Cerebellar nuclear complex (tissue), 1 donor: Measurements from ENCODE around the gene ENGASE.

Experiments used
- DNase-seq, 2 experiments: peaks; one replicate each; lab custom pipeline; 2025; lab: John Stamatoyannopoulos, UW

The ENGASE gene

GRCh38 chr17:79114458-79115301, 40.1 kb downstream of the ENGASE start:
- DNase-seq = no peak

DNA sequence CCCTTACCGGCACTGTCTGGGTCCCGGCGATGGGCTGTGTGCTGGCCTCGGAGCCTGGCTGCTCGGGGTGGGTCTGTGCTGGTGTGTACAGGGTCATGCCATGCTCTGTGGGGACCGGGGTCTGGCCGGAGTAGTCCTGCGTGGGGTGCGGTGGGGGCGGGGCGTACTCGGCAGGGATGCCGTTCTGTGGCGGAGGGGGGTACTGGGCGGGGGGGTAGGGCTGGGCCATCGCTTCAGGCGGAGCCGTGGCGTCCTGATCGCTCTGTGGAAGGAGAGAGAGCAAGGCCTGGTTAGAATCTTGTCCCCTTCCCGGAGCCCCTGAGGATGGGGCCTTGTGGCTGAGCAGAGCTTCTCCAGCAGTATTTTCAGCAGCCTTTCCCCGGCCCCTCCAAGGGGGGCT, 40.9 kb downstream of the ENGASE start:
- no peak for DNase-seq

DNA sequence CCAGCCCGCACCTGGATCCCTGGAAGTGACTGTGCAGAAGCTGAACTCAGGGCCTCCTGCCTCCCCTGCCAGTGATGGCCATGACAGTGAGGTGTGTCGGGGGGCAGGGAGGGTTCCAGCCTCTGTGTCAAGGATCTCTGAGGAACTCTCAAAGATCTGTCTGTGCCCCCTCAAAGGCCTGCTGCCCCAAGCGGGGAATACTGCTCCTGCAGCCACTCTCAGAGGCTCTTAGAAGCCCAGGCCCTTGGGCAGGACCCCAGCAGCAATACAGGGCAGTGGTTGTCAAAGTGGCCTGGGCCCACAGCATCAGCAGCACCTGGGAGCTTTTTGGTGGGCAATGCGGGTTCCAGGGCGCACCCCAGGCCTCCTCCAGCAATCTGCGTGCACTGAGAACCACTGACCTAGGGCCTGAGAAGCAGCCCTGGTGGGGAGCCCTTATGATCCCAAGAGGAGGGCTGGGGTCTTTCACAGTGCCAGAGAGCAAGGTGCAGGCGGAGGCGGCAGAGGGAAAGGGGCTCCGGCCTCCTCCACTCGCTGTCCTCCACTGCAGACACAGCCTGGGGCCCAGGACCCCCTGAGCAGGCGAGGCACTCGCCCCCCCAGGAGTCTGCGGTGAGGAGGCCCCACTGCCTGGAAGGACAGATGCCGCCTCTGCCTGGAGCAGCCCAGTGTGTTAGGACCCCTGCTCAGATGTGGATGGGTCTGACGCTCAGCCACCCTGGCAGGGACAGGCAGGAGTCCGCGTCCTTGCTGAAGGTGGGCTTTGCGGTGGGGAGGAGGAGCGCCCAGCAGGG, 42.1 kb downstream of the ENGASE start:
- no peak for DNase-seq

DNA sequence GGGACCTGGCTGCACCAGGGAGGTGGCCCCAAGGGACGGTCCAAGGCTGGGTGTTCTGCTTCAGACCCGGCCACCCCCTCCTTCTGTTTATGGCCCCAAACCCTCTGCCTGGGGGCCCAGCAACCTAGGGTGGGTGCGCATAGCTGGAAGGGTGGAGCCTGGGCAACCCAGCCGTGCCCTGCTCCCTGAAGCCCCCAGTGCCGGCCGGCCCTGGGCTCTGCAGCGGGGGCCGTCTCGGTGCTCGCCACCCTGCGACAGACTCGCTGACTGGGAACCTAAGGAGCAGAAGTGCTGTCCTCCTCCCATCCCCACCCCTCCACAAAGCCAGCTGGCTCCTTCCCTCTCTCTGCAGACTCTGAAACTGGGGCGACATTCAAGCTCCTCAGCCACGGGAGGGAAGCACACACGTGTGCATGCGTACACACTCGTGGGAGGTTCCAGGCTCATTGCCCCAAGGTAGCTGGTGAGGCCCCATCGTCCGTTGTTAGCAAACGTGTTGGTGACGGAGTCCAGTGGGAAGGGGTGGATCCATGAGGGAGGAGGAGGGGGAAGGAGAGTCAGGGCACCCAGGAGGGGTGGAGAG, 43.4 kb downstream of the ENGASE start:
- no peak for DNase-seq

- no peak for DNase-seq
Measured at GRCh38 chr17:79118924-79119323, 44.3 kb downstream of the ENGASE start.

DNA sequence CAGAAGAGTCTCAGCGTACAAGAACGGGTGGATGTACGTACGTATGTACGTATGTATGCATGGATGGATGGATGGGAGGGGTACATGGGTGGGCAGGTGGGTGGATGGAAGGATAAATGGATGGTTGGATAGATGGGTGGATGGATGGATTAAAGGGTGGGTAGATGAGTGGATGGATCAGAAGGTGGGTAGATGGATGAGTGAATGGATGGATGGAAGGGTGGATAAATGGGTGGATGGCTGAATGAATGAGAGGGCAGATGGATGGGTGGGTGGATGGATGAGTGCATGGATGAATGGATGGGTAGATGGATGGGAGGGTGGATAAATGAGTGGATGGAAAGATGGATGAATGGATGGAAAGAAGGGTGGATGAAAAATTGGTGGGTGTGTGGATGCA, 45.6 kb downstream of the ENGASE start:
- DNase-seq = no peak

DNA sequence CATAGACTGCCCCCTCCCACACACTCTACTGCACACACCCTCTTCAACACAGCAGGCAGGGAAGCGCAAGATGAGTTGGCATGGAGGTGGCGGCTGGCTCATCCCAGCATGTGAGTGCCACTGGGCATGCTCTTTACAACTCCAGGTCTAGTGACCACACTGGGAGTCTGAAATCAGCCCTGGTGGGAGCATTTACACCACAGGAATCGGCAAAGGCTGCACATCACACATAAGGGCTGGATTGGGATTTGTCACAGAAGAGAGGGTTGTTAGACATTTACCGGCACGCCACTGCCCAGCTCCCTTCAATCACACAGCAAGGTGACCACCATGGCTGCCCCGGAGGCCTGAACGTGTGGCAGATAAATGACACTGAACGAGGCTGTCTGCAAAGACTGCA, 49.4 kb downstream of the ENGASE start:
- no peak for DNase-seq

- DNase-seq = no peak
Measured at GRCh38 chr17:79124513-79125209, 50.0 kb downstream of the ENGASE start.

GRCh38 chr17:79125503-79125902, 50.9 kb downstream of the ENGASE start:
- DNase-seq = no peak

DNA sequence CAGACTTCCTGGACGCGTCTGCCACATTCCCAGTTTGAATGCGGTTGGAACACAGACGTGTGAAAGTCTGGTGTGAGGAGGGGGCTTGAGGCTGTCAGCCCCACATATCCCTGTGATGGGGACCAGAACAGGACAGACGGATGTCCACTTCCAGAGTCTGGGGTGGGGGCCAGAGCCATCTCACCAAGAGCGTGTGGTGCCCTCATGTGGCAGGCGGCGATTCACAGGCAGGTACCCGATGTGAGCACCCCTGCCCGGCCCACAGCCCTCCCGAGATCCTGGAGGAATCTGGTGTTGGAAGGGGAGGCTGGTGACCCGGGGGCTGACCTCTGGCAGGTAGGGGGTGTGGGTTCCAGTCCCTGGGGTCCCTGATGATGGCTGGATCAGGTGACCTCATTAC, 51.5 kb downstream of the ENGASE start:
- no peak for DNase-seq

DNA sequence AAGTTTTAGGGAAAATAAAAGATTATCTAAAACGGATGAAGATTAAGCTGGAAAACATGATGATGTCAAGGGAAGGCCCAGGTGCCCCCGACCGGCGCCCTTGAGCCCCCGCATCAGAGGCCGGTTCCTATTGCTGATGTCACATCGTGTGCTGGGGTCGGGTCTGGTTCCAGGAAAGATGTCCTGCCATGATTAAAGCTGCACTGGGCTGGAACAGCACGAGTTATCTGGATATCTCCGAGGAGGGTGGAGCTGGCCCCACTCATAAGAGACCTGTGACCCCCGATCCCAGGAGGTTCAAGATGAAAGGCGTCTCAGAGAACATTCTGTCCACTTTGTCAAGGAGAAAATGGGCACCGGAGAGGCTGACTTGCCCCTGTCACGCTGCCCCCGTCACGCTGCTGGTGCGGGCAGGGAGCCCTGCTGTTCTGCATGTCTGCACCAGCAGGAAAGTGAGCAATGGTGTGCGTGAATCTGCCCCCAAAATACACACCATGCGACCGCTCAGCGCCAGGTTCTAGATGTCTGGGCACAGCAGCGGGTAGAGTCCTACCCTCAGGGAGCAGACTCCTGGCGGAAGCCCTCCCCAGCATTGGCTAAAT, 53.0 kb downstream of the ENGASE start:
- no peak for DNase-seq

GRCh38 chr17:79129523-79129922, 54.9 kb downstream of the ENGASE start:
- DNase-seq = no peak

DNA sequence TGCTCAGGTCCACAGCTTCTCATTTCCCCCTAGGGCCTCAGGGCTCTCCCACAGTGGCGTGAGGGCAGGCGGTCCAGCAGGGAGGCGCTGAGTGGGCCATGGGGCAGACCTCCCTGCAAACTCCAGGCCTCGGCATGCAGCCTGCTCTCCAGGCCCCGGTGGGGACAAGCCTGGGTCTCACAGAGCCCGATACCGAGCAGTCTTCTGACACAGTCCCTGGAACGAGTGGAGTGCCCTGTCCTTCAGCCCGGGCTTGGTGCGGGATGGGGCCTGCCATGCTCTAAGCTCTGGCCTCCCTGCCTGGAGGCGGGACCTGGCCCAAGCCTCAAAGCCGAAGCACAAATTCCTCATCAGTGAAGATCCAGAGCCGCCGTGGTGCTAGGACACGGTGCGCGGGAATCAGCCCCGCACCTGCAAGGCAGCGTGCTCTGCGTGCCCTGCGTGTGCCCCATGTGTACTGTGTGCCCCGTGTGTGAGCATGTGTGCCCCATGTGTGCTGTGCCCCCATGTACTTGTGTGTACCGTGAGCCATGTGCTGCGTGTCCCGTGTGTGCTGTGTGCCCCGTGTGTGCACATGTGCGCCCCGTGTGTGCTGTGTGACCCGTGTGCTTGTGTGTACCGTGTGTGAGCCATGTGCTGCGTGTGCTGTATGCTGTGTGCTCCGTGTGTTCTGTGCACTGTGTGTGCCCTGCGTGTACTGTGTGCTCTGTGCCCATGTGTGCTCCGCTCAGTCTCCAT, 56.1 kb downstream of the ENGASE start:
- DNase-seq = no peak

DNA sequence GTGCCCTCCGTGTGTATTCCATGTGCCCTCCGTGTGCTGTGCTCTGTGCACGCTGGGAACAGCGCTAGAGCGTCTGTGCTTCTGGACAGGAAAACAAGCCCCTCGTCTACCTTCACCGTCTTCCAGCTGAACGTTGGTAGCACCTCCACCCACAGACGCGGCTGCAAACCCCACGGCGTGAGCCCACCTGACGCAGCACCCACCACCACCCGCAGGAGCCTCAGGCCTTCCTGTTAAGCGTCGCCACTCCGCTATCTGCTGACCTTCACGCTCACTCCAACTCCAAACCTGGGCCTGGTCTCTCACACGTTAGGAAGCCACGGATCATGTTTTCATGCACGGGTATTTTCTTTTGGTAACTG, 56.6 kb downstream of the ENGASE start:
- DNase-seq = no peak

GRCh38 chr17:79131701-79132100, 57.1 kb downstream of the ENGASE start:
- no peak for DNase-seq

GRCh38 chr17:79132271-79133064, 57.8 kb downstream of the ENGASE start:
- no peak for DNase-seq

GRCh38 chr17:79133214-79133613, 58.6 kb downstream of the ENGASE start:
- DNase-seq = no peak

DNA sequence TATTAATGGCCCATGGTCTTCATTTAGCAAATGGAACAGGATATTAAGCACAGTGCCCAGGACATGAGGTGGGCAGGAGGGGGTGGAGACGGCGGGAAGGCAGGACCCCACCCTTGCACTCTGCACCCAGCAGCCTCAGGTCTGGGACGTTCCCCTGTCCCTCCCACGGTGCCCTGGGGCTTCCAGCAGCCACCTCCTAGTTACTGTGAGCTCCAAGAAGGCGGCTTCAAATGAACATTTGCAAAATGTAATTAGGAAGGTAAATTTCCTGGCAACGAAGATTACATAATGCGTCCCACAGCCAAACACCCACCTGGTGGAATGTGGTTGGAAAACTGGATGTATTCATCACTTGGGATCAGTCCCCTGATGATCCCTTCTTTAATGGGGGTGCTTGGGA, 59.4 kb downstream of the ENGASE start:
- no peak for DNase-seq

- DNase-seq = no peak
Measured at GRCh38 chr17:79135011-79135410, 60.4 kb downstream of the ENGASE start.

DNA sequence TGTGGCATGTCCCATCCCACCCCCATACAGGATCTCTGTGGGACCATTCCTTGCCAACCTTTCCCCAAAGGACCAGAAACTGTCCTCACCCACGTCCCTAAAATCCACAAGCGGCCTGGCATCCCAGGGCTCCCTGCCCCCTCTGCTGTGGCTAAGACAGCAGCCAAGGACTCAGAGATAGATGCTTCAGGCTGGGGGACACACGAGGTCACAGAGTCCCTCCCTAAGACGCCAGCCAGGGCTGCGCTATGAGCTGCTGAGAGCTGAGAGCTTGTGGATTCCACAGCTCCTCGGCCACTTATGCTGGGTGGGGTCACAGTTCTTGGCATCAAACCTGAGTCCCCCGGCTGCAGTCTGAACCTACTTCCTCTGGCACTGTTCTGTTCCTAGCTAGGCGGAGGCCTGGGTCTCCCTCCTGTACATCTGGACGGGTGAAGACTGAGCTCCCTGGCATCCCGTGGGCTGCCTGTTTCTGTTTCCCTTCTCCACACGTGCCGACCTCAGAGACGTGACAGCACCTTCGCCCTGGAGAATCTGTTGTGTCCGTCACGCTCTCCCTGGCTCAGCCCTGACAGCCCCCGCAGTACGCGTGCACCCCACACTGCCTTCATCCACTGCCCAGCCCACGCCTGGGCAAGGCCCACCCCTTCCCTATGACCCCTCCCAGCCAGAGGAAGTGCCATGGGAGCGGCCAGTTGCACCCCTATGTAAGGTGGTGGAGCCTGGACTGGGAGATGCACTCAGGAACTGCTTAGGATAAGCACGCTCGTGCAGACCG, 61.2 kb downstream of the ENGASE start:
- no peak for DNase-seq
